MCF 10A (cell line): Measurements from ENCODE around the gene LMBRD2. TPM values are rescaled to one million over a fixed set of nuclear protein-coding genes. Genes with fewer than 3 reads are reported as not detected.
A peak's percentile ranks its signal among the peaks of the same experiment; 100 is the strongest.

Source experiments
- BruUV-seq: library from RNA; stranded (reverse); fragments of 400-500 nt; replicated peaks from 2 replicates; lab custom pipeline; 2021; lab: Mats Ljungman, UMichigan
- CTCF ChIA-PET: fragments of 300-600 bp; sonication (Branson Sonifier 250); formaldehyde crosslinking; extraction: SDS; loops from one replicate; lab custom pipeline; 2021; ENCODE audit warnings: antibody characterized with exemption, inconsistent platforms; lab: Yijun Ruan, JAX
- POLR2A ChIA-PET: fragments of 300-600, 350-650 bp; sonication (Branson Sonifier 250); formaldehyde crosslinking; extraction: SDS; loops from one replicate; lab custom pipeline; 2020; ENCODE audit warnings: antibody characterized with exemption, inconsistent platforms; lab: Yijun Ruan, JAX
- DNase-seq: peaks from one replicate; pipeline ENCODE4 v3.0.0-alpha.2; 2018; ENCODE audit not compliant: unreplicated experiment
- H3K27ac Mint-ChIP-seq: one replicate; pipeline ENCODE4 v1.8.0; 2022; ENCODE audit warnings: mild to moderate bottlenecking, low read depth, mixed read lengths; ENCODE audit not compliant: unreplicated experiment
- H3K27me3 Mint-ChIP-seq: one replicate; pipeline ENCODE4 v1.8.0; 2022; ENCODE audit warnings: mixed read lengths; ENCODE audit not compliant: insufficient read depth, unreplicated experiment
- H3K36me3 Mint-ChIP-seq: one replicate; pipeline ENCODE4 v1.8.0; 2022; ENCODE audit warnings: mild to moderate bottlenecking, moderate library complexity, mixed read lengths; ENCODE audit not compliant: insufficient read depth, unreplicated experiment
- H3K4me1 Mint-ChIP-seq: one replicate; pipeline ENCODE4 v1.8.0; 2022; ENCODE audit warnings: mixed read lengths; ENCODE audit not compliant: insufficient read depth, unreplicated experiment
- H3K4me3 Mint-ChIP-seq: one replicate; pipeline ENCODE4 v1.8.0; 2022; ENCODE audit warnings: mild to moderate bottlenecking, moderate library complexity, mixed read lengths; ENCODE audit not compliant: unreplicated experiment
- H3K9me3 Mint-ChIP-seq: one replicate; pipeline ENCODE4 v1.8.0; 2022; ENCODE audit warnings: mixed read lengths; ENCODE audit not compliant: unreplicated experiment
- intact Hi-C: fragments of 100-400 bp; cut with micrococcal nuclease; formaldehyde crosslinking; loops from 2 replicates; pipeline ENCODE4 v1.14.1; 2022
- total RNA-seq: library from RNA; stranded (reverse); gene quantifications from 2 replicates; pipeline ENCODE4 v1.2.3, GENCODE V29; 2022
- TF ChIP-seq, protein P1 (sequence below): fragments of 200-600 bp; IDR thresholded peaks from one replicate; pipeline ENCODE4 v1.8.0; 2022; ENCODE audit warnings: antibody characterized with exemption, mild to moderate bottlenecking; ENCODE audit not compliant: unreplicated experiment

LMBRD2 gene
- total RNA-seq, 1 experiment from 2014 or later: 7.9 TPM

DNA sequence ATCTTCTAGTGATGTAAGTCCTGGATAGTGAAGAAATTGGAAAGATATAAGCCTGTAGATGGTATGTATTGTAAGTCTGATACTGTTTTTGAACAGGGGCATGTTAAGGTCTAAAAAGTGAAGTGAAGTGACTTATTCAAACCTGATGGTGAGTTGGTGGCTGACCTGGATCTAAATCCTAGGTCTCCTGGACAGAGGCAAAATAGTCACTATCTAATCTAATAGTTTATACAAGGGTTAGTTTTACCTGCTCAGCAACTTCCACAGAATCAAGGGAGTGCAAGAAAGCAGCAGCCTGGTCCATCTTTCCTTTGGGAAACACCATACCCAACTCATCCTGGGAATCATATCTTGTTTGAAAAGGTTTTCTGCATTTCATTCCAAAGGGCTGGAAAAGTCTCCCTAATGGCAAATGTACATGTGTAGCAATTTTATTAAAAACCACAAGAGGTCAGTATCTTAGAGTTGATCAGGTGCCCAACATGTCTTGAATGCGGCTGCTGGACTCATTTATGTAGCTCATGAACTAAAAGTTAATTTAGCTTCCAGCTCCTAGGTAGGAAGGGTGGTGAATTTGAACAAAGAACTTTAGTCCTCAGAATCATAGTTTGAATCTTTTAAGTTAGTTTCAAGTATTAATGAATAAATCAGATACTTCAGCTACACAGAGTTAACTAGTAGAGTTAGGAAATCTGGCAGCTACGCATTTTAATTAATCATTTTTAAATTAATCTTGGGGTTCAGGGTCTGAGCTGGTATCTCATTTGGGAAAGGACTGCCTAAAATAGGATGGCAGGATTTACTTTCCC is 26.2 kb upstream of the LMBRD2 start:
- Mint-ChIP-seq H3K27ac (no peak overlapping the region), H3K4me1 (no peaks in the 10 kb centered on the region), H3K27me3 (no peaks in the 10 kb centered on the region), H3K9me3 (no peaks in the 10 kb centered on the region), H3K4me3 (no peak overlapping the region), H3K36me3 (peaks cover 64% of the 10 kb centered on the region)
- ChIA-PET CTCF (interaction anchor here (0.5 to 3.1 kb wide), 43 partner anchors 9 to 1195 kb away, joined by 3 to 28 read pairs (median 4); partner anchors contain the start of gene NADK2), POLR2A (interaction anchor here (0.6 to 2.2 kb wide), 9 partner anchors 11 to 450 kb away, joined by 3 to 9 read pairs (median 3); partner anchors contain the start of gene NADK2)
- intact Hi-C loops: loop anchor here (1.0 to 5.0 kb wide), 4 partner anchors 64 to 519 kb away; partner anchors contain the start of gene NADK2
- peak; percentile 49 for DNase-seq
- BruUV-seq: no TSS peak
- TF ChIP-seq, protein P1, sequence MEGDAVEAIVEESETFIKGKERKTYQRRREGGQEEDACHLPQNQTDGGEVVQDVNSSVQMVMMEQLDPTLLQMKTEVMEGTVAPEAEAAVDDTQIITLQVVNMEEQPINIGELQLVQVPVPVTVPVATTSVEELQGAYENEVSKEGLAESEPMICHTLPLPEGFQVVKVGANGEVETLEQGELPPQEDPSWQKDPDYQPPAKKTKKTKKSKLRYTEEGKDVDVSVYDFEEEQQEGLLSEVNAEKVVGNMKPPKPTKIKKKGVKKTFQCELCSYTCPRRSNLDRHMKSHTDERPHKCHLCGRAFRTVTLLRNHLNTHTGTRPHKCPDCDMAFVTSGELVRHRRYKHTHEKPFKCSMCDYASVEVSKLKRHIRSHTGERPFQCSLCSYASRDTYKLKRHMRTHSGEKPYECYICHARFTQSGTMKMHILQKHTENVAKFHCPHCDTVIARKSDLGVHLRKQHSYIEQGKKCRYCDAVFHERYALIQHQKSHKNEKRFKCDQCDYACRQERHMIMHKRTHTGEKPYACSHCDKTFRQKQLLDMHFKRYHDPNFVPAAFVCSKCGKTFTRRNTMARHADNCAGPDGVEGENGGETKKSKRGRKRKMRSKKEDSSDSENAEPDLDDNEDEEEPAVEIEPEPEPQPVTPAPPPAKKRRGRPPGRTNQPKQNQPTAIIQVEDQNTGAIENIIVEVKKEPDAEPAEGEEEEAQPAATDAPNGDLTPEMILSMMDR: peak; percentile 49

DNA sequence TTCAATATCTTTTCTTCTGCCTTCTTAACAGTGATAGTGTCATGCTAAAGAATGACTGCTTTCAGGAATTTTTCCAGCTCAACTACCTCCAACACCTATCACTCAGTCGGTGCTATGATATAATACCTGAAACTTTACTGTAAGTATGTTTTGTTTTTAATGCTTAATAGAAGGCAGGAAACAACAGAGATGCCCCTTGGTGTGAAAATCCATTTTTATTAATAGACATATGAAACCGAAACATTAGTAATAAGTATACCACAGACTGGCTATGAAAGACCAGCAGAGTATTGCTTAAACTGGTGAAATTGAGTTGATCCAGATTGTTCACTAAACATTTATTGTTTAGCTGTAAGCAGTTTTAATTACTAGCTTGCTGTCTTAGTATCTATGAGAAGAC is 25.5 kb upstream of the LMBRD2 start:
- intact Hi-C loops: loop anchor here (5.0 kb wide), 2 partner anchors 65 to 520 kb away; partner anchors contain the start of gene NADK2
- CTCF ChIA-PET: interaction anchor here (0.6 to 3.1 kb wide), 15 partner anchors 16 to 519 kb away, joined by 3 to 28 read pairs (median 6); no protein-coding TSS in a partner anchor

DNA sequence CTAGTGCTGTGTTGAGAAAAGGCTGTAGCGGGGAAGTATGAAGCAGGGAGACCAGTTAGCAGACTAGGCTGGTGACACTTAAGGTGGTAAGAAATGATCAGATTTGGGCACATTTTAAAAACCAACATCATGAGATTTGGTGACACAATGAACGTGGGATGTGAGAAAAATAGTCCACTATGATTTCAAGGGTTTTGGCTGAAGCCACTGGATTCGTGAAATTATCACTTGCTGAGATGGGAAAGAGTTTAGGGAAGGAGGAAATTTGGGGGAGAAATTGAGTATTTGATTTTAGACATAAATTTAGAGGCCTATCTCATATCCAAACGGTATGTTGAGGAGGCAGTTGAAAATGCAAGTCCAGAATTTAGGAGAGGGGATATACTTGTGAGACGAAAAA is 23.4 kb upstream of the LMBRD2 start:
- no TSS peak for BruUV-seq
- DNase-seq: no peak
- no peak overlapping the region for H3K4me3 Mint-ChIP-seq
- POLR2A ChIA-PET: interaction anchor here (0.7 kb wide), 1 partner anchor 8 kb away, joined by 4 read pairs; no protein-coding TSS in a partner anchor
- intact Hi-C loops: loop anchor here (5.0 kb wide), 2 partner anchors 67 to 522 kb away; partner anchors contain the start of gene NADK2
- peaks cover 59% of the 10 kb centered on the region for H3K36me3 Mint-ChIP-seq
- no peaks in the 10 kb centered on the region for H3K27me3 Mint-ChIP-seq
- H3K9me3 Mint-ChIP-seq: no peaks in the 10 kb centered on the region
- no peak overlapping the region for H3K27ac Mint-ChIP-seq
- H3K4me1 Mint-ChIP-seq: no peaks in the 10 kb centered on the region
- CTCF ChIA-PET: interaction anchor here (0.7 kb wide), 1 partner anchor 180 kb away, joined by 3 read pairs; no protein-coding TSS in a partner anchor
- TF ChIP-seq, protein P1: no peak

More for the DNA sequence above, 25.5 kb upstream of the LMBRD2 start:
- DNase-seq: no peak
- Mint-ChIP-seq H3K4me3 (no peak overlapping the region), H3K4me1 (no peaks in the 10 kb centered on the region), H3K27ac (no peak overlapping the region), H3K27me3 (no peaks in the 10 kb centered on the region), H3K36me3 (peaks cover 64% of the 10 kb centered on the region), H3K9me3 (no peaks in the 10 kb centered on the region)
- BruUV-seq: no TSS peak
- POLR2A ChIA-PET: interaction anchor here (0.6 to 1.5 kb wide), 4 partner anchors 12 to 450 kb away, joined by 3 to 4 read pairs (median 4); no protein-coding TSS in a partner anchor
- TF ChIP-seq, protein P1: no peak

DNA sequence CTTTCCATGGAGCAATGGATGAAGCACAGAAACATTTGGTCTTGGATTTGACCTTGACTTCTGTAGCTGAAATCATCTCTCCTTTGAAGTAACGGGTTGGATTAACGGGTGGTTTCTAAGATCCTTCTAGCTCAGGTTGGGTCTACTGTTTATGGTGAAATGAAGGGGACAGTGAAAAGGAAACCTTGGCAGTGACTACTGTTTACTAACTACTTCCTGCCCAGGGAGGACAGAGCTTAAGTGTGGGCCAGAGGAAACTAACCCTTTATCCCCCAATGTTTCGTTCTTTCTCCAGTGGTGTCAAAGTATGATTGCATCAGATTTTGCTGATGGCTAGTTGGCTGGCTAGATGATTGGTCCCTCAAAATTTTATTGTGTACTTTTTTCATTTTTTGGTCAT is 22.4 kb upstream of the LMBRD2 start:
- Mint-ChIP-seq H3K4me1 (no peaks in the 10 kb centered on the region), H3K27me3 (no peaks in the 10 kb centered on the region), H3K27ac (no peak overlapping the region), H3K9me3 (no peaks in the 10 kb centered on the region), H3K36me3 (peaks cover 63% of the 10 kb centered on the region), H3K4me3 (no peak overlapping the region)
- DNase-seq: no peak
- TF ChIP-seq, protein P1: no peak
- intact Hi-C loops: no loop called here
- CTCF ChIA-PET: interaction anchor here (0.7 kb wide), 1 partner anchor 20 kb away, joined by 3 read pairs; no protein-coding TSS in a partner anchor
- no TSS peak for BruUV-seq
- POLR2A ChIA-PET: no interaction called here
